Measurements from ENCODE around the gene CDK13.
A peak's percentile ranks its signal among the peaks of the same experiment; 100 is the strongest.

Gene CDK13

GRCh38 chr7:40057292-40057691 is 107.2 kb downstream of the CDK13 start:
- peaks cover 8% of the 10 kb centered on the region for H3K36me3 ChIP-seq (ENCODE audit: control insufficient read depth, insufficient read depth, low read length)
- H3K4me3 ChIP-seq (ENCODE audit: low read depth, low read length): no peak overlapping the region
- no peaks in the 10 kb centered on the region for H3K9me3 ChIP-seq (ENCODE audit: control insufficient read depth, insufficient read depth, low read depth, low read length)
- H3K27me3 ChIP-seq (ENCODE audit: control insufficient read depth, insufficient read depth, low read length): no peaks in the 10 kb centered on the region
- no peaks in the 10 kb centered on the region; the same call in 1 of the 2 replicates for H3K4me1 ChIP-seq (ENCODE audit: control insufficient read depth, insufficient read depth, low read length)
- H3K27ac ChIP-seq (ENCODE audit: low read depth, low read length): no peak overlapping the region
- H3K9ac ChIP-seq (ENCODE audit: low read length): no peak overlapping the region

DNA sequence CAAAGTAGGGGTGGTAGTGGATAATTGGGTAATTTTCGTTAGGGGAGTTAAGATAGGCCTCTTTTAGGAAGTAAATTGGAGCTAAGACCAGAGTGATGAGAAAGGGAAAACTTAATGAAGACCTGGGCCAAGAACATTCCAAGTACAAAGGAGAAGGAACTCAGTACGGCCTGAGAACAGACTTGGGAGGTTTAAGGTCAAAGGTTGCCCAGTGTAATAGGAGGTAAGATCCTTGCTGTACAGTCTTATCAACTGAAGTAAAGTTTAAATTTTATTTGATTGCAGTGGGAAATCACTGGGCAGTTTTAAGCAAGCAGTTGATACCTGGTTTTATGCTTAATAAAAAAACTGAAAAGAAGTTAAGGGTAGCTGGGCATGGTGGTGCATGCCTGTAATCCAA is 108.0 kb downstream of the CDK13 start:
- no peaks in the 10 kb centered on the region; the same call in 1 of the 2 replicates for H3K4me1 ChIP-seq (ENCODE audit: control insufficient read depth, insufficient read depth, low read length)
- H3K9me3 ChIP-seq (ENCODE audit: control insufficient read depth, insufficient read depth, low read depth, low read length): no peaks in the 10 kb centered on the region
- H3K36me3 ChIP-seq (ENCODE audit: control insufficient read depth, insufficient read depth, low read length): peaks cover 14% of the 10 kb centered on the region
- no peaks in the 10 kb centered on the region for H3K27me3 ChIP-seq (ENCODE audit: control insufficient read depth, insufficient read depth, low read length)
- H3K27ac ChIP-seq (ENCODE audit: low read depth, low read length): no peak overlapping the region
- H3K9ac ChIP-seq (ENCODE audit: low read length): no peak overlapping the region
- H3K4me3 ChIP-seq (ENCODE audit: low read depth, low read length): no peak overlapping the region

DNA sequence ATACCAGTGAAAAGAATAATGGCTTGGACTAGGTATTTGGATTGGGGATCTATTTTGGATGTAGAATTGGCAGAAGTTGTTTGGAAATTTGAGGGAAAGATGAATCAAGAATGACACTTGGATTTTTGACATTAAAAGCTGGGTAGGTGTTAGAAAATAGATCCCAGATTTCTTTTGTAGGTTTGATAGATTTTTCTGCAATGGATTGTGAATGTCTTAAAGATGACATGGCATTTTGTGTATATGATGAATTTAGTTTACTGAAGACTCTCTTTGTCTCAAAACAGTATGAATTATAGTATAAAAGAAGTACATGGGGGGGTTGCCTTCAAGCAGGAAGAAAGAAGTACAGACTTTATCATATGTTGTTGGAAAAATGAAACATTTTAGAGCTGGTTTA is 108.6 kb downstream of the CDK13 start:
- Histone ChIP-seq H3K27ac (ENCODE audit: low read depth, low read length) (peak overlapping the region; percentile 50; the same call in 1 of the 2 replicates), H3K4me1 (ENCODE audit: control insufficient read depth, insufficient read depth, low read length) (no peaks in the 10 kb centered on the region; the same call in 1 of the 2 replicates), H3K36me3 (ENCODE audit: control insufficient read depth, insufficient read depth, low read length) (peaks cover 18% of the 10 kb centered on the region), H3K9me3 (ENCODE audit: control insufficient read depth, insufficient read depth, low read depth, low read length) (no peaks in the 10 kb centered on the region), H3K4me3 (ENCODE audit: low read depth, low read length) (no peak overlapping the region), H3K9ac (ENCODE audit: low read length) (no peak overlapping the region), H3K27me3 (ENCODE audit: control insufficient read depth, insufficient read depth, low read length) (no peaks in the 10 kb centered on the region)

GRCh38 chr7:40059057-40059456 is 109.0 kb downstream of the CDK13 start:
- peaks cover 18% of the 10 kb centered on the region for H3K36me3 ChIP-seq (ENCODE audit: control insufficient read depth, insufficient read depth, low read length)
- no peaks in the 10 kb centered on the region; the same call in 1 of the 2 replicates for H3K4me1 ChIP-seq (ENCODE audit: control insufficient read depth, insufficient read depth, low read length)
- no peak overlapping the region for H3K9ac ChIP-seq (ENCODE audit: low read length)
- H3K4me3 ChIP-seq (ENCODE audit: low read depth, low read length): no peak overlapping the region
- H3K27ac ChIP-seq (ENCODE audit: low read depth, low read length): peak overlapping the region; percentile 50; the same call in 1 of the 2 replicates
- no peaks in the 10 kb centered on the region for H3K27me3 ChIP-seq (ENCODE audit: control insufficient read depth, insufficient read depth, low read length)
- H3K9me3 ChIP-seq (ENCODE audit: control insufficient read depth, insufficient read depth, low read depth, low read length): no peaks in the 10 kb centered on the region

DNA sequence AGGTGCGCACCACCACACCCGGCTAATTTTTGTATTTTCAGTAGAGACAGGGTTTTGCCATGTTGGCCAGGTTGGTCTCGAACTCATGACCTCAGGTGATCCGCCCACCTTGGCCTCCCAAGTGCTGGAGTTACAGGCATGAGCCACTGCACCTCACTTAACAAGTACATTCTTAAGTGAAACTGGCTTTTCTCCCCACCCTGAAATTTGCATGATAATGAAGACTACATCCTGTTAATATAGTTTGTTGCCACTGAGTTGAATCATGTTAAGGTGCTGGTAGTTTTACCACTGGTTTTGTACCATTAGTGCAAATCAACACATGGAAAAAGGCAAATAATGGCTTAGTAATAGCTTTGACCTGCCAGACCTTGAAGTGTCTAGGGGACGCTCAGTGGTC is 122.2 kb downstream of the CDK13 start:
- no peak overlapping the region for H3K9ac ChIP-seq (ENCODE audit: low read length)
- no peaks in the 10 kb centered on the region for H3K9me3 ChIP-seq (ENCODE audit: control insufficient read depth, insufficient read depth, low read depth, low read length)
- peaks cover 5% of the 10 kb centered on the region; the same call in 1 of the 2 replicates for H3K4me1 ChIP-seq (ENCODE audit: control insufficient read depth, insufficient read depth, low read length)
- H3K27me3 ChIP-seq (ENCODE audit: control insufficient read depth, insufficient read depth, low read length): no peaks in the 10 kb centered on the region
- H3K4me3 ChIP-seq (ENCODE audit: low read depth, low read length): no peak overlapping the region
- H3K27ac ChIP-seq (ENCODE audit: low read depth, low read length): no peak overlapping the region
- 0 out of 2 replicates have a peak, but pooled peaks cover 2% of the 10 kb centered on the region for H3K36me3 ChIP-seq (ENCODE audit: control insufficient read depth, insufficient read depth, low read length)

- Histone ChIP-seq H3K4me3 (ENCODE audit: low read depth, low read length) (no peak overlapping the region), H3K27me3 (ENCODE audit: control insufficient read depth, insufficient read depth, low read length) (no peaks in the 10 kb centered on the region), H3K9ac (ENCODE audit: low read length) (no peak overlapping the region), H3K27ac (ENCODE audit: low read depth, low read length) (no peak overlapping the region), H3K9me3 (ENCODE audit: control insufficient read depth, insufficient read depth, low read depth, low read length) (no peaks in the 10 kb centered on the region), H3K4me1 (ENCODE audit: control insufficient read depth, insufficient read depth, low read length) (peaks cover 5% of the 10 kb centered on the region; the same call in 1 of the 2 replicates), H3K36me3 (ENCODE audit: control insufficient read depth, insufficient read depth, low read length) (0 out of 2 replicates have a peak, but pooled peaks cover 6% of the 10 kb centered on the region)
Measured at GRCh38 chr7:40073239-40073638, 123.2 kb downstream of the CDK13 start.

DNA sequence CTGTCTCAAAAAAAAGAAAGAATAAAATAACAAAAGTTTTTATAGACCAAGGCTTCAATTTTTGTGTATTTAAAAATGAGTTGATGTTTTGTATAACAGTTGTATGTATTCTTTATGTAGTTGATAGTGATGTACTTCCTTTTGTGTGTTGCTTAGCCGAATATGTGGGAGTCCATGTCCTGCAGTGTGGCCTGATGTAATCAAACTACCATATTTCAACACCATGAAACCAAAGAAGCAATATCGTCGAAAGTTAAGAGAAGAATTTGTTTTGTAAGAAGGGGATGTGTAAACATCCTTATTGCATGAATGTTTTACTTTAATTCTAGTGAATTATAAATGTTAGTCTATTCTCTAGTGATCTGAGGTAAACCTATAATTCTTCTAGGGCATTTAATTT is 127.8 kb downstream of the CDK13 start:
- Histone ChIP-seq H3K27me3 (ENCODE audit: control insufficient read depth, insufficient read depth, low read length) (no peaks in the 10 kb centered on the region), H3K36me3 (ENCODE audit: control insufficient read depth, insufficient read depth, low read length) (peaks cover 19% of the 10 kb centered on the region), H3K9ac (ENCODE audit: low read length) (no peak overlapping the region), H3K27ac (ENCODE audit: low read depth, low read length) (no peak overlapping the region), H3K9me3 (ENCODE audit: control insufficient read depth, insufficient read depth, low read depth, low read length) (no peaks in the 10 kb centered on the region), H3K4me3 (ENCODE audit: low read depth, low read length) (no peak overlapping the region), H3K4me1 (ENCODE audit: control insufficient read depth, insufficient read depth, low read length) (no peaks in the 10 kb centered on the region)

DNA sequence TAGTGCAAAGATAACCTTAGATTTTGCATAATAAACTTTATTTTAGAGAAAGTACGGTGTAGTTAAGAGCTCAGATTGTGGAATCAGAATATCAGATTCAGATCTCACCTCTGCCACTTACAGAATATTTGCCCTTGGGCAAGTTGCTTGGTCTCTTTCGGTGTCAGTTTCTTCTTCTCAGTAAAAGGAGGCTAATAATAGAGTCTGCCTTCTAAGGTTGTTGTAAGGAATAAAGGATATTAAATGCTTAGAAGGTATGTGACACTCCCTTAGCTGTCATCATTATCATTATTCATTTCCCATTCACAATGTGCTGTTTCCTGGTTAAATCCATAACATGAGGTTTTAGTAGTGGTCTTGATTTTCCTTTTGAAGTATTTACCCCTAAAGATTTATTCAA is 142.1 kb downstream of the CDK13 start:
- Histone ChIP-seq H3K27ac (ENCODE audit: low read depth, low read length) (no peak overlapping the region), H3K4me3 (ENCODE audit: low read depth, low read length) (no peak overlapping the region), H3K36me3 (ENCODE audit: control insufficient read depth, insufficient read depth, low read length) (peaks cover 58% of the 10 kb centered on the region), H3K9ac (ENCODE audit: low read length) (no peak overlapping the region), H3K27me3 (ENCODE audit: control insufficient read depth, insufficient read depth, low read length) (no peaks in the 10 kb centered on the region), H3K9me3 (ENCODE audit: control insufficient read depth, insufficient read depth, low read depth, low read length) (no peaks in the 10 kb centered on the region), H3K4me1 (ENCODE audit: control insufficient read depth, insufficient read depth, low read length) (peaks cover 12% of the 10 kb centered on the region)

GRCh38 chr7:40093631-40094350 is 143.7 kb downstream of the CDK13 start:
- H3K4me3 ChIP-seq (ENCODE audit: low read depth, low read length): no peak overlapping the region
- H3K9me3 ChIP-seq (ENCODE audit: control insufficient read depth, insufficient read depth, low read depth, low read length): no peaks in the 10 kb centered on the region
- no peak overlapping the region for H3K27ac ChIP-seq (ENCODE audit: low read depth, low read length)
- peaks cover 12% of the 10 kb centered on the region for H3K4me1 ChIP-seq (ENCODE audit: control insufficient read depth, insufficient read depth, low read length)
- no peak overlapping the region for H3K9ac ChIP-seq (ENCODE audit: low read length)
- H3K36me3 ChIP-seq (ENCODE audit: control insufficient read depth, insufficient read depth, low read length): peaks cover 46% of the 10 kb centered on the region
- H3K27me3 ChIP-seq (ENCODE audit: control insufficient read depth, insufficient read depth, low read length): no peaks in the 10 kb centered on the region

- no peak overlapping the region for H3K4me3 ChIP-seq (ENCODE audit: low read depth, low read length)
- no peaks in the 10 kb centered on the region for H3K27me3 ChIP-seq (ENCODE audit: control insufficient read depth, insufficient read depth, low read length)
- no peak overlapping the region for H3K9ac ChIP-seq (ENCODE audit: low read length)
- no peak overlapping the region for H3K27ac ChIP-seq (ENCODE audit: low read depth, low read length)
- peaks cover 36% of the 10 kb centered on the region for H3K36me3 ChIP-seq (ENCODE audit: control insufficient read depth, insufficient read depth, low read length)
- no peaks in the 10 kb centered on the region for H3K9me3 ChIP-seq (ENCODE audit: control insufficient read depth, insufficient read depth, low read depth, low read length)
- H3K4me1 ChIP-seq (ENCODE audit: control insufficient read depth, insufficient read depth, low read length): peaks cover 12% of the 10 kb centered on the region
Measured at GRCh38 chr7:40095230-40095629, 145.2 kb downstream of the CDK13 start.

GRCh38 chr7:40095695-40096327 is 145.8 kb downstream of the CDK13 start:
- Histone ChIP-seq H3K9ac (ENCODE audit: low read length) (no peak overlapping the region), H3K36me3 (ENCODE audit: control insufficient read depth, insufficient read depth, low read length) (peaks cover 36% of the 10 kb centered on the region), H3K4me3 (ENCODE audit: low read depth, low read length) (no peak overlapping the region), H3K4me1 (ENCODE audit: control insufficient read depth, insufficient read depth, low read length) (peaks cover 12% of the 10 kb centered on the region), H3K27me3 (ENCODE audit: control insufficient read depth, insufficient read depth, low read length) (no peaks in the 10 kb centered on the region), H3K27ac (ENCODE audit: low read depth, low read length) (no peak overlapping the region), H3K9me3 (ENCODE audit: control insufficient read depth, insufficient read depth, low read depth, low read length) (no peaks in the 10 kb centered on the region)
